Measurements from ENCODE around the gene TMCC3.

DNA sequence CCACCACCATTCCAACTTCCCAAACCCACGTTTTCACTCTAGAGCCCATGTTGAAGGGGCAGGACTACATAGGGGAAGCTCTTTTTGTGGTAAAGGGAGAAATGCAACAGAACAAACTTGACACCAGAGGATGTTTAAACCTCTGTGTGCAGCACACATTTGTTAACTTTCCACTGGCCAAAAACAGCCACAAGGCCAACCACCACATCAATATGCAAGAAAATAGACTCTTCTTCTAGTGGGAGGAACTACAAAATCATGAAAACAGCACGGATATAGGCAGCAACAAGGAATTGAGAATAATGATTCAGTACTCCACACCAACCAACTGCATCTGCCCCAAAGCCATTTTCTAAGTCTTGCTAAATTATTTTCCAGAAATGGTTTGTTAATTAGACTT, 124.4 kb downstream of the TMCC3 start:
- TF ChIP-seq POLR2AphosphoS5 (IDR thresholded peaks at IDR 0.05; ENCODE audit: low read depth, low read length) = no peak
- TF ChIP-seq, protein P1, sequence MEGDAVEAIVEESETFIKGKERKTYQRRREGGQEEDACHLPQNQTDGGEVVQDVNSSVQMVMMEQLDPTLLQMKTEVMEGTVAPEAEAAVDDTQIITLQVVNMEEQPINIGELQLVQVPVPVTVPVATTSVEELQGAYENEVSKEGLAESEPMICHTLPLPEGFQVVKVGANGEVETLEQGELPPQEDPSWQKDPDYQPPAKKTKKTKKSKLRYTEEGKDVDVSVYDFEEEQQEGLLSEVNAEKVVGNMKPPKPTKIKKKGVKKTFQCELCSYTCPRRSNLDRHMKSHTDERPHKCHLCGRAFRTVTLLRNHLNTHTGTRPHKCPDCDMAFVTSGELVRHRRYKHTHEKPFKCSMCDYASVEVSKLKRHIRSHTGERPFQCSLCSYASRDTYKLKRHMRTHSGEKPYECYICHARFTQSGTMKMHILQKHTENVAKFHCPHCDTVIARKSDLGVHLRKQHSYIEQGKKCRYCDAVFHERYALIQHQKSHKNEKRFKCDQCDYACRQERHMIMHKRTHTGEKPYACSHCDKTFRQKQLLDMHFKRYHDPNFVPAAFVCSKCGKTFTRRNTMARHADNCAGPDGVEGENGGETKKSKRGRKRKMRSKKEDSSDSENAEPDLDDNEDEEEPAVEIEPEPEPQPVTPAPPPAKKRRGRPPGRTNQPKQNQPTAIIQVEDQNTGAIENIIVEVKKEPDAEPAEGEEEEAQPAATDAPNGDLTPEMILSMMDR (IDR thresholded peaks at IDR 0.05) = no peak
- TF ChIP-seq TCF7L2 (IDR thresholded peaks at IDR 0.05; ENCODE audit: low read depth, low read length) = no peak
- TF ChIP-seq SIN3A (IDR thresholded peaks at IDR 0.05; ENCODE audit: borderline replicate concordance, insufficient read depth, low read depth, low read length) = no peak
- TF ChIP-seq, protein P2, sequence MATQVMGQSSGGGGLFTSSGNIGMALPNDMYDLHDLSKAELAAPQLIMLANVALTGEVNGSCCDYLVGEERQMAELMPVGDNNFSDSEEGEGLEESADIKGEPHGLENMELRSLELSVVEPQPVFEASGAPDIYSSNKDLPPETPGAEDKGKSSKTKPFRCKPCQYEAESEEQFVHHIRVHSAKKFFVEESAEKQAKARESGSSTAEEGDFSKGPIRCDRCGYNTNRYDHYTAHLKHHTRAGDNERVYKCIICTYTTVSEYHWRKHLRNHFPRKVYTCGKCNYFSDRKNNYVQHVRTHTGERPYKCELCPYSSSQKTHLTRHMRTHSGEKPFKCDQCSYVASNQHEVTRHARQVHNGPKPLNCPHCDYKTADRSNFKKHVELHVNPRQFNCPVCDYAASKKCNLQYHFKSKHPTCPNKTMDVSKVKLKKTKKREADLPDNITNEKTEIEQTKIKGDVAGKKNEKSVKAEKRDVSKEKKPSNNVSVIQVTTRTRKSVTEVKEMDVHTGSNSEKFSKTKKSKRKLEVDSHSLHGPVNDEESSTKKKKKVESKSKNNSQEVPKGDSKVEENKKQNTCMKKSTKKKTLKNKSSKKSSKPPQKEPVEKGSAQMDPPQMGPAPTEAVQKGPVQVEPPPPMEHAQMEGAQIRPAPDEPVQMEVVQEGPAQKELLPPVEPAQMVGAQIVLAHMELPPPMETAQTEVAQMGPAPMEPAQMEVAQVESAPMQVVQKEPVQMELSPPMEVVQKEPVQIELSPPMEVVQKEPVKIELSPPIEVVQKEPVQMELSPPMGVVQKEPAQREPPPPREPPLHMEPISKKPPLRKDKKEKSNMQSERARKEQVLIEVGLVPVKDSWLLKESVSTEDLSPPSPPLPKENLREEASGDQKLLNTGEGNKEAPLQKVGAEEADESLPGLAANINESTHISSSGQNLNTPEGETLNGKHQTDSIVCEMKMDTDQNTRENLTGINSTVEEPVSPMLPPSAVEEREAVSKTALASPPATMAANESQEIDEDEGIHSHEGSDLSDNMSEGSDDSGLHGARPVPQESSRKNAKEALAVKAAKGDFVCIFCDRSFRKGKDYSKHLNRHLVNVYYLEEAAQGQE (IDR thresholded peaks at IDR 0.05; ENCODE audit: insufficient read depth in 1 of 2, low read depth in 2 of 2, low read length in 1 of 2) = no peak

Data from Panc1 (cell line).